Measurements from ENCODE around the gene ABCA2. TPM values are rescaled to one million over a fixed set of nuclear protein-coding genes. Genes with fewer than 3 reads are reported as not detected.

Gene ABCA2
- polyA plus RNA-seq (2011; rRNA removed) (8.7 and 16.0 TPM in 2 replicates), polyA minus RNA-seq (2011; rRNA and poly(A)+ RNA removed) (17.2 and 28.5 TPM in 2 replicates)

- CTCF ChIA-PET: interaction anchor here (0.7 to 10.7 kb wide), 18 partner anchors 8 to 235 kb away, joined by 3 to 50 read pairs (median 6); partner anchors contain the start of genes AJM1, CLIC3, RNF224 and SAPCD2
- POLR2A ChIA-PET: interaction anchor here (0.6 kb wide), 1 partner anchor 43 kb away, joined by 3 read pairs; no protein-coding TSS in a partner anchor
- DNase-seq (ENCODE audit: low read depth): no peak
- Histone ChIP-seq H3K27me3 (ENCODE audit: control insufficient read depth, insufficient read depth, low read length) (no peaks in the 10 kb centered on the region), H3K4me3 (ENCODE audit: low read depth, low read length) (peak within 1 kb of the TSS; percentile 64), H3K36me3 (ENCODE audit: control insufficient read depth, insufficient read depth, low read length) (no peaks in the 10 kb centered on the region; the same call in 1 of the 2 replicates)
- TF ChIP-seq CTCF (IDR thresholded peaks at IDR 0.05; ENCODE audit: insufficient read depth, low read depth, low read length): no peak
Measured at GRCh38 chr9:137027369-137028262, at the start of gene ABCA2. Gene ABCA2 (minus strand): TSS chr9:137028237. CDS start chr9:137028140, 97 bp downstream.

GRCh38 chr9:137077010-137077747 lies 49.1 kb upstream of the ABCA2 start, which contains the start of gene UAP1L1:
Gene UAP1L1 (plus strand): TSS chr9:137077517. CDS start chr9:137077533, 16 bp downstream.
- POLR2A ChIA-PET: interaction anchor here (0.7 kb wide), 1 partner anchor 10 kb away, joined by 4 read pairs; the partner anchor contains the start of gene MAN1B1
- Histone ChIP-seq H3K27me3 (ENCODE audit: control insufficient read depth, insufficient read depth, low read length) (no peaks in the 10 kb centered on the region), H3K4me3 (ENCODE audit: low read depth, low read length) (peak within 1 kb of the TSS; percentile 75), H3K36me3 (ENCODE audit: control insufficient read depth, insufficient read depth, low read length) (peaks cover 23% of the 10 kb centered on the region)
- CTCF ChIA-PET: interaction anchor here (0.6 to 7.7 kb wide), 4 partner anchors 11 to 324 kb away, joined by 3 to 69 read pairs (median 6); no protein-coding TSS in a partner anchor
- no peak for TF ChIP-seq CTCF (IDR thresholded peaks at IDR 0.05; ENCODE audit: insufficient read depth, low read depth, low read length)
- DNase-seq (ENCODE audit: low read depth): no peak

- CTCF ChIA-PET: interaction anchor here (1.3 to 7.7 kb wide), 3 partner anchors 11 to 47 kb away, joined by 3 to 69 read pairs (median 10); no protein-coding TSS in a partner anchor
- Histone ChIP-seq H3K36me3 (ENCODE audit: control insufficient read depth, insufficient read depth, low read length) (peaks cover 20% of the 10 kb centered on the region), H3K27me3 (ENCODE audit: control insufficient read depth, insufficient read depth, low read length) (no peaks in the 10 kb centered on the region), H3K4me3 (ENCODE audit: low read depth, low read length) (peak overlapping the region; percentile 75)
- POLR2A ChIA-PET: no interaction called here
- DNase-seq (ENCODE audit: low read depth): no peak
- no peak for TF ChIP-seq CTCF (IDR thresholded peaks at IDR 0.05; ENCODE audit: insufficient read depth, low read depth, low read length)
Measured at GRCh38 chr9:137076636-137077009, 48.6 kb upstream of the ABCA2 start.

- POLR2A ChIA-PET: no interaction called here
- CTCF ChIA-PET: interaction anchor here (0.6 to 7.7 kb wide), 4 partner anchors 9 to 46 kb away, joined by 3 to 69 read pairs (median 6); no protein-coding TSS in a partner anchor
Measured at GRCh38 chr9:137075275-137075775, 47.3 kb upstream of the ABCA2 start.

More at GRCh38 chr9:137075275-137075775, 47.3 kb upstream of the ABCA2 start:
- peaks cover 12% of the 10 kb centered on the region for H3K36me3 ChIP-seq (ENCODE audit: control insufficient read depth, insufficient read depth, low read length)
- no peak for TF ChIP-seq CTCF (IDR thresholded peaks at IDR 0.05; ENCODE audit: insufficient read depth, low read depth, low read length)
- no peak for DNase-seq (ENCODE audit: low read depth)
- H3K4me3 ChIP-seq (ENCODE audit: low read depth, low read length): no peak overlapping the region
- no peaks in the 10 kb centered on the region for H3K27me3 ChIP-seq (ENCODE audit: control insufficient read depth, insufficient read depth, low read length)
